Measurements from ENCODE around the gene ARHGEF17. TPM values are rescaled to one million over a fixed set of nuclear protein-coding genes. Genes with fewer than 3 reads are reported as not detected.
A peak's percentile ranks its signal among the peaks of the same experiment; 100 is the strongest.

ARHGEF17 gene
- total and polyA plus RNA-seq, 2 of the 8 experiments (the other 6 are each of a cell fraction or from before 2014, with no cell fraction given) = 11.3 to 14.6 TPM

- no peak overlapping the region for H3K27ac ChIP-seq (ENCODE audit: low read depth, low read length)
- WGBS, 2 experiments (ENCODE audit: extremely low coverage in 1 of 2, insufficient coverage in 1 of 2, insufficient read length in 1 of 2, insufficient replicate concordance in 2 of 2, low coverage in 1 of 2, low lambda C conversion rate in 2 of 2, missing lambda C conversion rate in 1 of 2) = 19% methylated on average over 4 of the region's 4 CpGs; no CpG with 5 or more reads in 1 of the 2 experiments
- TF ChIP-seq CBX5 (IDR thresholded peaks at IDR 0.05; ENCODE audit: low read depth, low read length) (no peak), POU5F1 (IDR thresholded peaks at IDR 0.05; ENCODE audit: low read depth, low read length) (no peak), FOSL1 (IDR thresholded peaks at IDR 0.05; ENCODE audit: insufficient read depth, low read depth, low read length) (no peak), YY1 (IDR thresholded peaks at IDR 0.05; ENCODE audit: low read depth, low read length) (peak; percentile 14; the same call in 1 of the 2 replicates), TBP (IDR thresholded peaks at IDR 0.05; ENCODE audit: low read depth, low read length) (no peak), EP300 (IDR thresholded peaks at IDR 0.05; ENCODE audit: borderline replicate concordance in 1 of 2, low read depth in 2 of 2, low read length in 2 of 2) (no peak), NRF1 (IDR thresholded peaks at IDR 0.05; ENCODE audit: low read depth, low read length) (no peak), RAD21 (IDR thresholded peaks at IDR 0.05 in 1 of 2, conservative IDR thresholded peaks at IDR 0.05 in 1 of 2; ENCODE audit: low read depth in 2 of 2, low read length in 2 of 2) (peak; percentile 93 to 95), CTCF (IDR thresholded peaks at IDR 0.05; ENCODE audit: control extremely low read depth in 1 of 3, insufficient read depth in 1 of 3, low read depth in 1 of 3, low read length in 3 of 3) (peak; percentile 93 to 95 (median 94))
Measured at GRCh38 chr11:73335204-73335923, 27.3 kb downstream of the ARHGEF17 start.

More at GRCh38 chr11:73335204-73335923, 27.3 kb downstream of the ARHGEF17 start:
- Histone ChIP-seq H3K79me2 (ENCODE audit: control insufficient read depth in 1 of 2, insufficient read depth in 2 of 2, low read length in 2 of 2) (no peaks in the 10 kb centered on the region), H4K8ac (ENCODE audit: extremely low read depth, insufficient read depth, low read length) (no peak overlapping the region), H3K23ac (ENCODE audit: insufficient read length) (no peak overlapping the region), H2AK5ac (ENCODE audit: low read depth, low read length) (no peak overlapping the region), H4K91ac (replicated peaks; ENCODE audit: insufficient read length, low read length) (no peak overlapping the region), H4K5ac (ENCODE audit: insufficient read length, low read depth, low read length) (no peak overlapping the region), H4K20me1 (replicated peaks in 1 of 2; ENCODE audit: control insufficient read depth in 1 of 2, insufficient read depth in 2 of 2, low read length in 2 of 2) (peaks cover 31 to 33% of the 10 kb centered on the region in 2 experiments), H2AFZ (ENCODE audit: low read length) (no peak overlapping the region), H3K36me3 (ENCODE audit: control insufficient read depth in 2 of 4, insufficient read depth in 4 of 4, low read length in 3 of 4) (no peaks in the 10 kb centered on the region), H3K4me2 (ENCODE audit: insufficient read depth in 1 of 2, low read depth in 2 of 2, low read length in 2 of 2) (no peak overlapping the region), H3K18ac (ENCODE audit: extremely low read depth, low read length) (no peak overlapping the region), H3K9me3 (ENCODE audit: insufficient read depth in 2 of 2, low read depth in 1 of 2, low read length in 1 of 2) (no peaks in the 10 kb centered on the region), H3K27me3 (replicated peaks in 1 of 4; ENCODE audit: control insufficient read depth in 3 of 4, extremely low read depth in 1 of 4, insufficient read depth in 3 of 4, low read length in 3 of 4) (peaks cover 28 to 64% (median 52%) of the 10 kb centered on the region in 4 experiments), H2BK120ac (replicated peaks; ENCODE audit: low read depth, low read length) (no peak overlapping the region), H2BK15ac (ENCODE audit: low read length) (no peak overlapping the region), H2BK5ac (ENCODE audit: low read depth, low read length) (no peak overlapping the region), H3K4ac (replicated peaks; ENCODE audit: insufficient read length, low read depth, low read length) (no peak overlapping the region), H3K23me2 (ENCODE audit: low read depth, low read length) (no peaks in the 10 kb centered on the region), H3K79me1 (ENCODE audit: low read depth, low read length) (no peaks in the 10 kb centered on the region), H2BK20ac (ENCODE audit: low read length) (no peak overlapping the region), H2BK12ac (ENCODE audit: low read depth, low read length) (no peak overlapping the region), H3K56ac (replicated peaks; ENCODE audit: insufficient read length, low read depth, low read length) (no peak overlapping the region), H3K4me3 (ENCODE audit: extremely low read depth in 1 of 4, insufficient read depth in 2 of 4, low read depth in 3 of 4, low read length in 4 of 4) (no peak overlapping the region), H3K9ac (replicated peaks in 1 of 4; ENCODE audit: extremely low read depth in 1 of 4, low read depth in 3 of 4, low read length in 3 of 4) (no peak overlapping the region), H3K4me1 (replicated peaks in 1 of 4; ENCODE audit: control insufficient read depth in 3 of 4, insufficient read depth in 4 of 4, low read length in 3 of 4) (peaks cover 10 to 32% (median 26%) of the 10 kb centered on the region in 4 experiments), H3K14ac (ENCODE audit: insufficient read length) (no peak overlapping the region)
- ChIA-PET POLR2A (ENCODE audit: partially characterized antibody) (interaction anchor here (0.7 to 4.9 kb wide), 3 partner anchors 13 to 27 kb away, joined by 4 to 29 read pairs (median 4); partner anchors contain the start of gene ARHGEF17), CTCF (ENCODE audit: partially characterized antibody) (interaction anchor here (0.6 to 35.5 kb wide), 12 partner anchors 10 to 312 kb away, joined by 3 to 1456 read pairs (median 6); partner anchors contain the start of genes ARHGEF17 and RELT)
- FAIRE-seq (peak; percentile 78), DNase-seq (ENCODE audit: low read depth in 1 of 2, low spot score in 2 of 2) (peak in 1 of 2 experiments; percentile 98)

All from H1 (cell line).